CD4-positive, alpha-beta T cell treated with Interleukin-4 for 4 hours (primary cell): Measurements from ENCODE around the gene DENND5B.
"Not testable (repeated sequence)": the region's sequence is repeated elsewhere in the genome, so short reads cannot be mapped to it uniquely, and the experiment has no call there.

Experiments used
- DNase-seq: peaks from one replicate; pipeline ENCODE4 v3.0.0-alpha.2; 2020

The DENND5B gene

DNA sequence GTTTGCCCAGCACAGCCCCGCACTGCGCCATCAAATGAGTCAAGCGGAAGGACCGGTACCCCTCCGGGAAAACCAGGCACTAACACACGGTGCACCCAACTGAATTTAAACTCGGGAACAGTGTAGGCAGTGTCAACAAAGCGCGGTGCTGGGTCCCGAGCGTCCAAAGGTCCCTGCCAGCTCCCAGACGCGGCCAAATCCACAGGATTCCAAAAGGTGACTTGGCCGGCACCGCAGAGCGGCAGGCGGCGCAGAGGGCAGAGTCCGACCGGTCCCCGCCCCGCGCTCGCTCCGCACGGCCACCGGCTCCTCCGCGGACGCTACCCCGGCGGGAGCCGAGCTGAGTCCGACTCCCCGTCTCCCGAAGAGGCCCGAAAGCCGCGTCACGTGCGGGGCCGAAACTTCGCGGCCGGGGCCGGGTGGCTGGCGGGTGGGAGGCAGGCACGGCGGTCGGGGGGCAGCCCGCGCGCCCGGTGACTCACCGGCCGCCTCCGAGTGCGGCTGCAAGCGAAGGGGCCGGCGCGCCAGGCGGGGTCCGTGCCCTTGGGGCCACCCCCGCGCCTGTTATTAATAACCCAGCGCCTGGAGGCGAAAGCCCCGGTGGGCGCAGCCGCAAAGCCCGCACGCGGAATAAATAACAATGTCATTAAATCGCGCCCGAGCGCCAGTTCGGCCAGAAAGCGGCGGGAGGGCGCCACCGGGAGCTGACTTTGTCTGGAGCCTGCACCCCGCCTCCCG, 863 bp downstream of the DENND5B start:
- DNase-seq: no peak

DNA sequence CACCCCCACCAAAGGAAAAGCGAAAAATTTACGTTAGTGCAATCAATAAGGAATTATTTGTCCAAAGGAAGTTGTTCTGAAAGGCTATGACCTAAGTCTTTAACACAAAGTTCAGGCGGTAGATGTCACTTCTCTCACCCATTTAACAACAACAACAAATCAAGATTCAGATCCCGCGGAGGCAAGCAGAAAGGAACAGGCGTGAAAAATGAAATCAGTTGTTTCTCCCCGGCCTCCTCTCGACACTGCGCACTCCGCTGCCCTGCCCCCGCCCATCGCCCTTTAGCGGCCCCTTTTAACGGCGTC, 1.4 kb downstream of the DENND5B start:
- no peak for DNase-seq

- no peak for DNase-seq
Observed at GRCh38 chr12:31588976-31589375, 2.0 kb downstream of the DENND5B start.

DNA sequence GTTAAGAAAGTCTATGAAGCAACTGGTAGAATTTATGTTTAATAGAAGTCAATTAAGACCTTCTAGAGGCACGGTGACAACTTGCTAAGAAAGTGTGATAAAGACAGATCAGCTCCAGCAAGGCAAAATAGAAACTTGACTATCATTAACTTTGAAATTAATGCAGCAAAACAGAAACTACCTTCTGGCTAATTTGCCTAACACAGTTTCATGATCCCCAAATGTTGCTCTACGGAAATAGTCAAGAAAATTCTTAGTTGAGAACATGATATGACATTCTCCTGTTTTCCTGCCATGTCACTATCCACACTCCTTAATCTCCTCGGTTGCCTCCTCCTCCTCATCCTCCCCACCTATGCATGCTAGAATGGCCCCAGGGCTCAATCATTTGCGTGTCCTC, 4.2 kb downstream of the DENND5B start:
- no peak for DNase-seq

DNA sequence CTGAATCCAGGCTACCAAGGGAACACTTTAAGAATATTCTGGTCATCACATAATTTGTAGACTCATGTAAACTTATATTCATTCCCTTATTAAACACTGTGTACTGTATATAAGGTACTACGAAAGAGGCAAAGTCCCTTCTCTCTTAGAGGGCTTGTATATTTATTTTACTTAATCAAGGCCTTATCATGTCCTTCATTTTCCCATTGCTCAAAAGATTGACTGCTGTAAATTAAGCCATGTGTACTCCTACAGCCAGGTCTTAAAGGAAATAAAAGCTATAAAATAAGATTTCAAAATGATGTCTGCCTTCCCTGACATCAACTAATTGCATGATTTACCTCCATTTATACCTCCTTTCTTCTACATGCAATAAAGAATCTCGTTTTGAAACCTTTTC, 5.0 kb downstream of the DENND5B start:
- DNase-seq: no peak

DNA sequence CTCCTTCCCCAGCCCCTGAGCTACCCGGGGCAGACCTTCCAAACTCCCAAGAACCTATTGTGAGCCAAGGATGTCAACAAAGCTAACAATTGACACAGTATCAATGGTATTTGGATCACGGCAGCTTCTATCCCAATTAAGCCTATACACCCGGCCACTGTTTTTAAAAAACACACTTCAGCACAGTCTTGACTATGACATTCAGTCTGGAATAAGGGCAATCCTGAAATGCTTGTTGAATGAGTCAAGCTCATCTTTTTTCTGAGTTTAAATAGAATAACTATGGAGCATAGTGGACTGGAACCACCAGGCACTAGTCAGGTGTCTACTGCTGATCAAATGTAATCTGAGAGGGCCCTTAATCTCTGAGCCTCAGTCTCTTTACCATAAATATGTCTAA, 5.7 kb downstream of the DENND5B start:
- no peak for DNase-seq

DNA sequence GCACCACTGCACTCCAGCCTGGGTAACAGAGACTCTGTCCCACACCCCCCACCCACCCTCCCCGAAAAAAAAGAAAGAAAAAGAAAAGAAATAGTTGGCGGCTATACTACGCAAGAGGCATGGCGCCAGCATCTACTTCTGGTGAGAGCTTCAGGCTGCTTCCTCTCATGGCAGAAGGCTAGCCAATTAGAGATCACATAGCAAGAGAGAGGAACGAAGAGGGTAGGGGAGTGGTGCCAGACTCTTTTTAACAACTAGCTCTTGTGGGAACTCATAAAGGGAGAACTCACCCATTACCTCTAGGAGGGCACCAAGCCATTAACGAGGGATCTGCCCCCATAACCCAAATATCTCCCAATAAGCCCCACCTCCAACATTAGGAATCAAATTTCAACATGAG, 6.2 kb downstream of the DENND5B start:
- DNase-seq: no peak

GRCh38 chr12:31583878-31584277, 7.1 kb downstream of the DENND5B start:
- no peak for DNase-seq

DNA sequence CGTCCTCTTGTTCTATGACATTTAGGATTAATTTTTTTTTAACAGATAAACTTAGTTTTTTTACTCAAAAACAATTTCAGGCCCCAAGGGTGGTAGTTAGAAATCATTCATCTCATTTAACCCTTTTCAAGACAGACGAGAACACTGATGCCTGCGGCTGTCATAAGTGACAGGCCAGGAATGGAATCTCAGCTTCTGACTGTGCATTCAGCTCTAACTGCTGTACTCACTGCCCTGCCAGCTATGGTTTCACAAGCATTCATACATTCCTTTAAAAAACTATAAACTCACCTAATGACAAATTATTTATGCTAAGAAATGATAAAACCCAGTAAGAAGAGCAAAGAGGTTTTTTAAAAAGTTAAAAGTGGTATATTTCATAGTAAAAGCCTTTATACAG, 8.8 kb downstream of the DENND5B start:
- no peak for DNase-seq

DNA sequence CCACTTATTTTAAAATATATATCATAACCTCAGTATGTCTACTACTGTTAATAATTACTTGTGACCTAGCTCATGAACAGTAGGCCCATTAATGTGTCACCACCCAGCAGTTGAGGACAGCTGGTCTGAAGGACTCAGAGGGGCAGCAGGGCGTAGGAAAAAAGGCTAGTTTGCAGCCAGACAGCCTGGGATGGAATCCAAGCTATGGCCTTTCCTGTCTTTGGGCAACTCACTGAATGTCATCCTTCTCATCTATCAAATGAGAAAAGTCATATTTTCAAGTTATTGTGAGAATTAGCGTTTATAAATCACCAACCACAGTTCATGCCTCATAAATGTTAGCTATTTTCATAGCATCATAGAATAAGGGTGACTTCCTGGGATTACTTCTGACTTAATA, 12.3 kb downstream of the DENND5B start:
- no peak for DNase-seq

GRCh38 chr12:31574803-31575575, 15.9 kb downstream of the DENND5B start:
- DNase-seq: no peak

DNA sequence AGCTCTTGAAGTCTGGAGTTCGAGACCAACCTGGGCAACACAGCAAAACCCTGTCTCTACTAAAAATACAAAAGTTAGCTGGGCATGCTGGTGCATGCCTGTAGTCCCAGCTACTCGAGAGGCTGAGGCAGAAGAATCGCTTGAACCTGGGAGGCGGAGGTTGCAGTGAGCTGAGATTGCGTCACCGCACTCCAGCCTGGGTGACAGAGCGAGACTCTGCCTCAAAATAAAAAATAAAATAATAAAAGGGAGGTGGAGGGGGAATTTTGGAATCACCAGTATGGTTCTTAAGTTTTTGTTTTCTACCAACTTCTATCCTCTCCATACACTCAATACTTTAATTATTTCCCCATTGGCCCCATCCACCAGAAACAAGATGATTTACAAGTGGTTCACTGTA, 16.6 kb downstream of the DENND5B start:
- not testable (repeated sequence) for DNase-seq

- DNase-seq: no peak
Observed at GRCh38 chr12:31572900-31573600, 17.9 kb downstream of the DENND5B start.

- no peak for DNase-seq
Observed at GRCh38 chr12:31570880-31571279, 20.1 kb downstream of the DENND5B start.

DNA sequence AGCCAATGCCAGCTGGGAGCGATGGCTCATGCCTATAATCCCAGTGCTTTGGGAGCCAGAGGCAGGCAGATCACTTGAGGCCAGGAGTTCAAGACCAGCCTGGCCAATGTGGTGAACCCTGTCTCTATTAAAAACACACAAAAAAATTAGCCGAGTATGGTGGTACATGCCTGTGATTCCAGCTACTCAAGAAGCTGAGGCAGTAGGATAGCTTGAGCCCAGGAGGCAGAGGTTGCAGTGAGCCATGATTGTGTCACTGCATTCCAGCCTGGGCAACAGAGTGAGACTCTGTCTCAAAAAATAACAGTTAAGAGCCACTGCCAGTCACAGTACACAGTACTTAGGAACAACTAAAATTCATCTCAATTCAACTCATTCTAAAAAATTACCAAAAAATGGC, 21.4 kb downstream of the DENND5B start:
- not testable (repeated sequence) for DNase-seq

GRCh38 chr12:31568498-31568897, 22.4 kb downstream of the DENND5B start:
- DNase-seq: no peak

DNA sequence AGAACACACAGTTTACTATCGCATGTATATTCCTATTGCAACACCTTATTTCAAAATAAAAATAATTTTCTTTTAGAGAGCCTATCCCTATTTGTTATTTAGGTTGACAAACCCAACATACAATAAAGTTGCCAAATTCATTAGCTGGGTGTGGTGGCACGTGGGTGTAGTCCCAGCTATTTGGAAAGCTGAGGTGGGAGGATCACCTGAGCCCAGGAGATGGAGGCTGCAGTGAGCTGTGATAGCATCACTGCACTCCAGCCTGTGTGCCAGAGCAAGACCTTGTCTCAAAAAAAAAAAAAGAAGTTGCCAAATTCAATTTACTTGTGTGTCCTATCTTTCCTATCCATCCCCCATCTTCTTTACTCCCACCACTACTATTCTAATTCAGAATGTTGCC, 23.9 kb downstream of the DENND5B start:
- DNase-seq: no peak

- no peak for DNase-seq
Observed at GRCh38 chr12:31566547-31566946, 24.4 kb downstream of the DENND5B start.

GRCh38 chr12:31562594-31563328, 28.2 kb downstream of the DENND5B start:
- no peak for DNase-seq

DNA sequence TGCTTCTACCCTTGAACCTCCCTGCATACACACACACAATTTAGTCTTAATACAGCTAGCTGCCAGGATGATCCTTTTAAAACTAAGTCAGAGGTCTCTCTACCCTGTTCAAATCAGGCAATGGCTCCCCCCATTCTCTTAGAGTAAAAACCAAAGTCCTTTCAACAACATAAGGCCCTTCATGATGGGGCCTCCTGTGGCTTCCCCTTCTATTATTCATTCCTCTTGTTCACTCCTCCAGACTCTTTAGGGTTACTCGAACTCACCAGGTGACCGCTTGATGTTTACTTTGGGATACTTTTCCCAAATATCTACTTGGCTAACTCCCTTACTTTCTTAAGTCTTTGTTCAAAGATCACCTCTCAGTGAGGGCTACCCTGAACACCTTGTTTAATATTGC, 30.4 kb downstream of the DENND5B start:
- no peak for DNase-seq

- DNase-seq: no peak
Observed at GRCh38 chr12:31558521-31558920, 32.4 kb downstream of the DENND5B start.

- DNase-seq: no peak
Observed at GRCh38 chr12:31557707-31558106, 33.2 kb downstream of the DENND5B start.

GRCh38 chr12:31555466-31555865, 35.5 kb downstream of the DENND5B start:
- DNase-seq: not testable (repeated sequence)
